Measurements from ENCODE around the gene FBXW11. TPM values are rescaled to one million over a fixed set of nuclear protein-coding genes. Genes with fewer than 3 reads are reported as not detected.

FBXW11 gene
- total and polyA plus RNA-seq, 2 of the 13 experiments (the other 11 are each of a cell fraction or from before 2014, with no cell fraction given) = 31.7 to 53.6 TPM

DNA sequence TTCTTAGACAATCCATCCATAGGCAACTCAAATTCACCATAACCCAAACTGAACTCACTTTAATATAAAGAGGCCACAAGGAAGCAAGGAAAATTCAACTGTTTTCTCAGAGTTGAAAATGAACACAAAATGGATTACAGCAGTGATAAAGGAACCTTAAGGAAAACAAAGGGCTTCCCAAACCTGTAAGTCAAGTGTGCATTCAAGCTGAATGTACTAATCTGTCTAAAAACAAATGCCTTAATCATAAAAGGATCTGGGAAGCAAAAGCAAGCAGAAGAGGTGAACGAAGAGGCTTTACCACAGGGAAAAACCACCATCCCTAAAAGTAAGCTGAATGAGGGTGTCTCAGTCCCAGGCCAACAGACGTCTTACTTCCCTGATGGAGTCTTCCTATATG lies 13.6 kb downstream of the FBXW11 start:
- peaks cover 1 to 9% of the 10 kb centered on the region in 2 experiments; a peak in 4 of 5 replicates for H3K36me3 ChIP-seq (replicated peaks in 1 of 2; ENCODE audit: control insufficient read depth in 1 of 2, insufficient read depth in 2 of 2, low read length in 2 of 2)
- no peak overlapping the region for H3K9ac ChIP-seq (ENCODE audit: insufficient read depth, low read depth, low read length)
- no peaks in the 10 kb centered on the region for H3K9me3 ChIP-seq (ENCODE audit: low read length)
- intact Hi-C loops (cut with micrococcal nuclease; ENCODE audit: unreplicated experiment) (no loop called here), in situ Hi-C loops (cut with HindIII; ENCODE audit: extremely low pct_ligation_motif_present, low pct_unique_long_range_greater_than_20kb) (no loop called here)
- H3K4me3 ChIP-seq (replicated peaks in 1 of 3; ENCODE audit: insufficient read depth in 1 of 3, low read depth in 2 of 3, low read length in 3 of 3) = no peak overlapping the region
- H3K4me2 ChIP-seq (ENCODE audit: low read depth, low read length) = no peak overlapping the region
- ChIA-PET CTCF (ENCODE audit: low intra/inter-chr PET ratio, low total read pairs) (no interaction called here), POLR2A (no interaction called here)
- DNase-seq (ENCODE audit: low spot score) (no peak), FAIRE-seq (no peak), ATAC-seq (no peak)
- H2AFZ ChIP-seq (ENCODE audit: low read length) = no peak overlapping the region
- peaks cover 21% of the 10 kb centered on the region for H3K4me1 ChIP-seq (ENCODE audit: insufficient read depth, low read length)
- WGBS (ENCODE audit: low lambda C conversion rate) = 100% methylated on average over 2 of the region's 2 CpGs
- no peak overlapping the region for H3K27ac ChIP-seq (ENCODE audit: extremely low read length, insufficient read depth, low read length)
- H3K27me3 ChIP-seq (ENCODE audit: control insufficient read depth in 1 of 2, insufficient read depth in 2 of 2, low read length in 2 of 2) = no peaks in the 10 kb centered on the region
- peaks cover 4% of the 10 kb centered on the region for H4K20me1 ChIP-seq (ENCODE audit: insufficient read depth, low read length)
- BruUV-seq (replicated peaks) = no TSS peak
- H3K79me2 ChIP-seq (ENCODE audit: insufficient read depth, low read length) = peaks cover 84% of the 10 kb centered on the region
- TF ChIP-seq NFE2L1 (CRISPR knock-in tag; IDR thresholded peaks at IDR 0.05; ENCODE audit: borderline replicate concordance) = no peak
- TF ChIP-seq, protein P1, sequence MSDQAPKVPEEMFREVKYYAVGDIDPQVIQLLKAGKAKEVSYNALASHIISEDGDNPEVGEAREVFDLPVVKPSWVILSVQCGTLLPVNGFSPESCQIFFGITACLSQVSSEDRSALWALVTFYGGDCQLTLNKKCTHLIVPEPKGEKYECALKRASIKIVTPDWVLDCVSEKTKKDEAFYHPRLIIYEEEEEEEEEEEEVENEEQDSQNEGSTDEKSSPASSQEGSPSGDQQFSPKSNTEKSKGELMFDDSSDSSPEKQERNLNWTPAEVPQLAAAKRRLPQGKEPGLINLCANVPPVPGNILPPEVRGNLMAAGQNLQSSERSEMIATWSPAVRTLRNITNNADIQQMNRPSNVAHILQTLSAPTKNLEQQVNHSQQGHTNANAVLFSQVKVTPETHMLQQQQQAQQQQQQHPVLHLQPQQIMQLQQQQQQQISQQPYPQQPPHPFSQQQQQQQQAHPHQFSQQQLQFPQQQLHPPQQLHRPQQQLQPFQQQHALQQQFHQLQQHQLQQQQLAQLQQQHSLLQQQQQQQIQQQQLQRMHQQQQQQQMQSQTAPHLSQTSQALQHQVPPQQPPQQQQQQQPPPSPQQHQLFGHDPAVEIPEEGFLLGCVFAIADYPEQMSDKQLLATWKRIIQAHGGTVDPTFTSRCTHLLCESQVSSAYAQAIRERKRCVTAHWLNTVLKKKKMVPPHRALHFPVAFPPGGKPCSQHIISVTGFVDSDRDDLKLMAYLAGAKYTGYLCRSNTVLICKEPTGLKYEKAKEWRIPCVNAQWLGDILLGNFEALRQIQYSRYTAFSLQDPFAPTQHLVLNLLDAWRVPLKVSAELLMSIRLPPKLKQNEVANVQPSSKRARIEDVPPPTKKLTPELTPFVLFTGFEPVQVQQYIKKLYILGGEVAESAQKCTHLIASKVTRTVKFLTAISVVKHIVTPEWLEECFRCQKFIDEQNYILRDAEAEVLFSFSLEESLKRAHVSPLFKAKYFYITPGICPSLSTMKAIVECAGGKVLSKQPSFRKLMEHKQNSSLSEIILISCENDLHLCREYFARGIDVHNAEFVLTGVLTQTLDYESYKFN (CRISPR knock-in tag; conservative IDR thresholded peaks at IDR 0.05) = no peak
- no peak for TF ChIP-seq CBX2 (IDR thresholded peaks at IDR 0.05; ENCODE audit: low read depth, low read length)
- no peak for TF ChIP-seq CBX2 (CRISPR knock-in tag; IDR thresholded peaks at IDR 0.05; ENCODE audit: low read depth)
- TF ChIP-seq JUND (CRISPR knock-in tag; IDR thresholded peaks at IDR 0.05) = no peak
- TF ChIP-seq RXRB (CRISPR knock-in tag; IDR thresholded peaks at IDR 0.05; ENCODE audit: borderline replicate concordance) = no peak
- no peak for TF ChIP-seq GLI4 (CRISPR knock-in tag; IDR thresholded peaks at IDR 0.05; ENCODE audit: borderline replicate concordance)
- TF ChIP-seq, protein P2, sequence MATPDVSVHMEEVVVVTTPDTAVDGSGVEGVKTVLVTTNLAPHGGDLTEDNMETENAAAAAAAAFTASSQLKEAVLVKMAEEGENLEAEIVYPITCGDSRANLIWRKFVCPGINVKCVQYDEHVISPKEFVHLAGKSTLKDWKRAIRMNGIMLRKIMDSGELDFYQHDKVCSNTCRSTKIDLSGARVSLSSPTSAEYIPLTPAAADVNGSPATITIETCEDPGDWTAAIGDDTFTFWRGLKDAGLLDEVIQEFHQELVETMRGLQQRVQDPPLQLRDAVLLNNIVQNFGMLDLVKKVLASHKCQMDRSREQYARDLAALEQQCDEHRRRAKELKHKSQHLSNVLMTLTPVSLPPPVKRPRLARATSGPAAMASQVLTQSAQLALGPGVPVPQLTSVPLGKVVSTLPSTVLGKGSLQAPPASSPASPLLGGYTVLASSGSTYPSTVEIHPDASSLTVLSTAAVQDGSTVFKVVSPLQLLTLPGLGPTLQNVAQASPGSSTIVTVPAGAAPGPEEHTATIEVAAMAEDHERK (CRISPR knock-in tag; IDR thresholded peaks at IDR 0.05; ENCODE audit: low read depth) = no peak
- TF ChIP-seq, protein P3, sequence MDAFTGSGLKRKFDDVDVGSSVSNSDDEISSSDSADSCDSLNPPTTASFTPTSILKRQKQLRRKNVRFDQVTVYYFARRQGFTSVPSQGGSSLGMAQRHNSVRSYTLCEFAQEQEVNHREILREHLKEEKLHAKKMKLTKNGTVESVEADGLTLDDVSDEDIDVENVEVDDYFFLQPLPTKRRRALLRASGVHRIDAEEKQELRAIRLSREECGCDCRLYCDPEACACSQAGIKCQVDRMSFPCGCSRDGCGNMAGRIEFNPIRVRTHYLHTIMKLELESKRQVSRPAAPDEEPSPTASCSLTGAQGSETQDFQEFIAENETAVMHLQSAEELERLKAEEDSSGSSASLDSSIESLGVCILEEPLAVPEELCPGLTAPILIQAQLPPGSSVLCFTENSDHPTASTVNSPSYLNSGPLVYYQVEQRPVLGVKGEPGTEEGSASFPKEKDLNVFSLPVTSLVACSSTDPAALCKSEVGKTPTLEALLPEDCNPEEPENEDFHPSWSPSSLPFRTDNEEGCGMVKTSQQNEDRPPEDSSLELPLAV (CRISPR knock-in tag; conservative IDR thresholded peaks at IDR 0.05; ENCODE audit: low read depth) = no peak
- TF ChIP-seq ZNF839 (CRISPR knock-in tag; IDR thresholded peaks at IDR 0.05; ENCODE audit: borderline replicate concordance) = no peak
- TF ChIP-seq MBNL3 (CRISPR knock-in tag; conservative IDR thresholded peaks at IDR 0.05) = no peak
- TF ChIP-seq KDM2A (CRISPR knock-in tag; IDR thresholded peaks at IDR 0.05; ENCODE audit: borderline replicate concordance, low read depth) = no peak
- TF ChIP-seq ATM (IDR thresholded peaks at IDR 0.05; ENCODE audit: borderline replicate concordance) = no peak
- TF ChIP-seq, protein P4, sequence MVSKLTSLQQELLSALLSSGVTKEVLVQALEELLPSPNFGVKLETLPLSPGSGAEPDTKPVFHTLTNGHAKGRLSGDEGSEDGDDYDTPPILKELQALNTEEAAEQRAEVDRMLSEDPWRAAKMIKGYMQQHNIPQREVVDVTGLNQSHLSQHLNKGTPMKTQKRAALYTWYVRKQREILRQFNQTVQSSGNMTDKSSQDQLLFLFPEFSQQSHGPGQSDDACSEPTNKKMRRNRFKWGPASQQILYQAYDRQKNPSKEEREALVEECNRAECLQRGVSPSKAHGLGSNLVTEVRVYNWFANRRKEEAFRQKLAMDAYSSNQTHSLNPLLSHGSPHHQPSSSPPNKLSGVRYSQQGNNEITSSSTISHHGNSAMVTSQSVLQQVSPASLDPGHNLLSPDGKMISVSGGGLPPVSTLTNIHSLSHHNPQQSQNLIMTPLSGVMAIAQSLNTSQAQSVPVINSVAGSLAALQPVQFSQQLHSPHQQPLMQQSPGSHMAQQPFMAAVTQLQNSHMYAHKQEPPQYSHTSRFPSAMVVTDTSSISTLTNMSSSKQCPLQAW (CRISPR knock-in tag; IDR thresholded peaks at IDR 0.05) = no peak
- TF ChIP-seq YEATS4 (CRISPR knock-in tag; IDR thresholded peaks at IDR 0.05; ENCODE audit: borderline replicate concordance) = no peak

All from HepG2 (cell line).